HG02884 (cell line): ENCODE measurements around the gene AZU1.
"Not testable (repeated sequence)": the region's sequence is repeated elsewhere in the genome, so short reads cannot be mapped to it uniquely, and the experiment has no call there.

Source experiments
- ATAC-seq: cut with Tn5 transposase; IDR thresholded peaks from one replicate; pipeline ENCODE4 v1.9.1; 2021; ENCODE audit warnings: mild to moderate bottlenecking, moderate library complexity; ENCODE audit not compliant: unreplicated experiment

AZU1 gene

DNA sequence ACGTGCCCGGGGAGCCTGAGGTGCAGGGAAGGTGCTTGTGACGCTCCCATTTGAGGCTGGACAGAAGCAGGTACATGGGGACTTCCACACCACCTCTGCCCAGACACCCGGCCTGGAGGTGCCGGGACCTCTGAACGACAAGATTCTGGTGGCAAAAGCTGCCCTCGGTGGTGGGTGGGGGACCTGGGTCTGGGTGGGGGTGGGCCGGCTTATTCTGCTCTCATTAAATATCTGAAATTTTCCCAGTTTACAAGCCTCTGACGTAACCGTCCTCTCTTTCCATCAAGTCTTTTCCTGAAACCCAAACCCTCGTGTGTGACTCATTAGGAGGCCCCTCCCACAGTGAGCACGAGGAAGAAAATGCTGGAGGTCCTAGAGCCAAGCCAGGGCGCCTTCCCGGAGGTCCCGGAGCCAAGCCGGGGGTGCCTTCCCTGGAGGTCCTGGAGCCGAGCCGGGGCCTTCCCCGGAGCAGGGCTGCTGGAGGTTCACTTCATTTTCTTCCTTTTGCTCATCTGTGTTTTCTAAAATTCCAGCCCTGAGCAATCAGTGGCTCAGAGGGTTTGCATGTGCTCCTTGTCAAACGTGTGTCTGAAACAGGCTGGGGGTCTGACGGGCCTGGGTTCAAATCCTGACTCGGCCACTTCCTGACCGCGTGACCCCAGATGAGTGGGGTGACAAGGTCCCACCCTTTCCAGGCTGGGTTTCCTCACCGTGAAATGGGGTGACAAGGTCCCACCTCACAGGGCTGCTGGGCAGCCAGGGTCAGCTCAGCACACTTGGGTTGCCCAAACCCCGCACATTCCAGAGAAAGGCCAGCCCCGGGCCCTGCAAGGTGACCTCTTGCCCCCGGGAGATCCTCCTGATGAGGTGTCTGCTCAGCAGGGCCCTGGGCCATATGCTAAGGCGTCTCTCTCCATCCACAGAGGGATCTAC is 41.9 kb downstream of the AZU1 start:
- ATAC-seq: no peak

GRCh38 chr19:870314-870713 is 42.7 kb downstream of the AZU1 start:
- no peak for ATAC-seq

DNA sequence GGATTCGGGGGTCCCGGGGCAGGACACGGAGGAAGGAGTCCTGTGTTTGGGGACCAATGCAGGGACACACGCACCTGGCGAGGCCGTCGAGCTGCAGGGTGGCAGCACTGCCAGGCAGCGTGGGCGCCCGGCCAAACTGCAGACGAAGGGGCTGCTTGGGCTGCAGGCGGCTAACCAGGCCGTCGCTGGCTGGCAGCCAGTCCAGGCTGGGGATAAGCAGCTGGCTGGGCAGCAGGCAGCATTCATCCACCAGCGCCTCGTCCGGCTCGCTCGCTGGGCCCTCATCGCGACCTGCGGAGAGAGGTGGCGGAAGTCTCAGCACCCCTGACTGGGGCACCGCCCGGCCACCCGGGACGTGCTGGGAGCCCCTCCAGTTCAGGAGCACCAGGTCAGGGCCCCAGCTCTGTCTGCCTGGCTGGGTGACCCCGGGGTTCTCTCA is 43.3 kb downstream of the AZU1 start:
- no peak for ATAC-seq

DNA sequence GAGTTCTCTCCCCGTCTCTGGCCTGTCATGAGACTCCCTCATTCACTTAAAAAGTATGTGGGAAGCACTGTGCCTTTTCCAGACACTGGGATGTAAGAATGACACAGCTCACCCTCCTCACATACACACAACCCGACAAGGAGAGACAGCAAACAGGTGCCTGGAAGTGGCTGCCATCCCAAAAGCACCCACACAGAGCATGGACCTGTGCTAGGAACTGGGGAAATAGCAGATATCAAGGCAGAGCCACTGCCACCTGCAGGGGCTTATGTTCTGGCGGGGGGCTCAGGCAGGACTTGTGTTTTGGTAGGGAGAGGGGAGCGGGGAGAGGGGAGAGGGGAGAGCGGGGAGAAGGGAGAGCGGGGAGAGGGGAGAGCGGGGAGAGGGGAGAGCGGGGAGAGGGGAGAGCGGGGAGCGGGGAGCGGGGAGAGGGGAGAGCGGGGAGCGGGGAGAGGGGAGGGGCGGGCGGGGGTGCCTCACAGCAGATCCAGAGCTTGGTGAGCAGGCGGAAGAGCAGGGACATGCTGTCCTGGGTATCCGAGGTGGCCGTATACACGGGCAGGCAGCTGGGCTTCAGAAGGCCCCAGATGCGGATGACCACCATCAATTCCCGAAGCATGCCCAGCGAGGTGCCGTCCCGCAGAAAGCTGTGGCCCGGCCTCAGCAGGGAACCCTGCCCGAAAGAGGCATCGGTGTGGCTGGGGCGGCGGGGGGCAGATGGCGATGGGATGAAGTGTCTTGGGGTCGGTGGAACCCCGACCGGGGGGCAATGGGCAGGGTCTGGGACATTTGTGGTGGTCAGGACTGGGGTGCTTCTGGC is 44.0 kb downstream of the AZU1 start:
- ATAC-seq: no peak

GRCh38 chr19:872266-872951 is 44.8 kb downstream of the AZU1 start:
- ATAC-seq: no peak

- no peak for ATAC-seq
Observed at GRCh38 chr19:873084-873483, 45.4 kb downstream of the AZU1 start.

- ATAC-seq: no peak
Observed at GRCh38 chr19:873561-874041, 46.0 kb downstream of the AZU1 start.

GRCh38 chr19:875265-875879 is 47.7 kb downstream of the AZU1 start:
- no peak for ATAC-seq

- ATAC-seq: no peak
Observed at GRCh38 chr19:876089-876488, 48.5 kb downstream of the AZU1 start.

DNA sequence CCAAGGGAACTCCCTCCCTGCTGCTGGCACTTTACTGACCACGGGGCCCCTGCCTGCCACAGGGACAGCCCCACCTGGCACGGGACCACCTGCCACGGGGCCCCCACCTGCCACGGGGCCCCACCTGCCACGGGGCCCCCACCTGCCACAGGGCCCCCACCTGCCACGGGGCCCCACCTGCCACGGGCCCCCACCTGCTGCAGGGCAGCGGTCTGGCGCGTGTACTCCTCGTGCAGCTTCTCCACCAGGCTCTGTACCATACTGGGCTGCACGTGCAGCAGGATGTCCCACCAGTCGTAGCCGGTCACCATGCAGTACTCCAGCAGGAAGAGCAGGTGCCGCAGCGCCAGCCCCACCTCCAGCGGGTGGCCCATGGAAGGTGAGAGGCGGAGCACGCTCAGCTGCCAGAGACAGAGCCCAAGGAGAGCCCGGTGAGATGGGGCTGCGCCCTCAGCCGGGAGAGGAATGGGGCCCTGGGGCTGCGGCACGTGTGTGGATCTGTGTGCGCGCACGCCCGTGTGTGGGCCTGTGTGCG is 49.2 kb downstream of the AZU1 start:
- ATAC-seq: no peak

GRCh38 chr19:877992-878660 is 50.5 kb downstream of the AZU1 start:
- ATAC-seq: not testable (repeated sequence)

DNA sequence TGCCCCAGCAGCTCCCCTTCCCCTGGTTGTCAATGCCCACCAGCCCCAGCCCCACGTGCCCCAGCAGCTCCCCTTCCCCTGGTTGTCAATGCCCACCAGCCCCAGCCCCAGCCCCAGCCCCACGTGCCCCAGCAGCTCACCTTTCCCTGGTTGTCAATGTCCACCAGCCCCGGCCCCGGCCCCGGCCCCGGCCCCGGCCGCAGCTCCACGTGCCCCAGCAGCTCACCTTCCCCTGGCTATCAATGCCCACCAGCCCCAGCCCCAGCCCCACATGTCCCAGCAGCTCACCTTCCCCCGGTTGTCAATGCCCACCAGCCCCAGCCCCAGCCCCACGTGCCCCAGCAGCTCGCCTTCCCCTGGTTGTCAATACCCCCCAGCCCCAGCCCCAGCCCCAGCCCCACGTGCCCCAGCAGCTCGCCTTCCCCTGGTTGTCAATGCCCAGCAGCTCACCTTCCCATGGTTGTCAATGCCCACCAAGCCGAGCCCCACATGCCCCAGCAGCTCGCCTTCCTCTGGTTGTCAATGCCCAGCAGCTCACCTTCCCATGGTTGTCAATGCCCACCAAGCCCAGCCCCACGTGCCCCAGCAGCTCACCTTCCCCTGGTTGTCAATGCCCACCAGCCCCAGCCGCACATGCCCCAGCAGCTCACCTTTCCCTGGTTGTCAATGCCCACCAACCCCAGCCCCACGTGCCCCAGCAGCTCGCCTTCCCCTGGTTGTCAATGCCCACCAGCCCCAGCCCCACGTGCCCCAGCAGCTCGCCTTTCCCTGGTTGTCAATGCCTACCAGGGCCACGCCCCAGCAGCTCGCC is 51.3 kb downstream of the AZU1 start:
- not testable (repeated sequence) for ATAC-seq

GRCh38 chr19:879711-880438 is 52.2 kb downstream of the AZU1 start:
- no peak for ATAC-seq
